ENCODE results near the gene NCKAP5. TPM values are rescaled to one million over a fixed set of nuclear protein-coding genes. Genes with fewer than 3 reads are reported as not detected.
A peak's percentile ranks its signal among the peaks of the same experiment; 100 is the strongest.

NCKAP5 gene
- total RNA-seq, 1 experiment from 2014 or later: not detected

- Mint-ChIP-seq H3K27me3 (ENCODE audit: insufficient read depth, unreplicated experiment) (peaks cover 10% of the 10 kb centered on the region), H3K4me3 (ENCODE audit: unreplicated experiment) (no peak overlapping the region), H3K27ac (ENCODE audit: low read depth, unreplicated experiment) (no peak overlapping the region), H3K9me3 (ENCODE audit: unreplicated experiment) (no peaks in the 10 kb centered on the region), H3K4me1 (ENCODE audit: insufficient read depth, unreplicated experiment) (no peaks in the 10 kb centered on the region), H3K36me3 (ENCODE audit: insufficient read depth, unreplicated experiment) (no peaks in the 10 kb centered on the region)
- ChIA-PET CTCF (interaction anchor here (0.9 kb wide), 1 partner anchor 669 kb away, joined by 3 read pairs; no protein-coding TSS in a partner anchor), POLR2A (no interaction called here)
- no peak for DNase-seq (ENCODE audit: unreplicated experiment)
- TF ChIP-seq, protein P1, sequence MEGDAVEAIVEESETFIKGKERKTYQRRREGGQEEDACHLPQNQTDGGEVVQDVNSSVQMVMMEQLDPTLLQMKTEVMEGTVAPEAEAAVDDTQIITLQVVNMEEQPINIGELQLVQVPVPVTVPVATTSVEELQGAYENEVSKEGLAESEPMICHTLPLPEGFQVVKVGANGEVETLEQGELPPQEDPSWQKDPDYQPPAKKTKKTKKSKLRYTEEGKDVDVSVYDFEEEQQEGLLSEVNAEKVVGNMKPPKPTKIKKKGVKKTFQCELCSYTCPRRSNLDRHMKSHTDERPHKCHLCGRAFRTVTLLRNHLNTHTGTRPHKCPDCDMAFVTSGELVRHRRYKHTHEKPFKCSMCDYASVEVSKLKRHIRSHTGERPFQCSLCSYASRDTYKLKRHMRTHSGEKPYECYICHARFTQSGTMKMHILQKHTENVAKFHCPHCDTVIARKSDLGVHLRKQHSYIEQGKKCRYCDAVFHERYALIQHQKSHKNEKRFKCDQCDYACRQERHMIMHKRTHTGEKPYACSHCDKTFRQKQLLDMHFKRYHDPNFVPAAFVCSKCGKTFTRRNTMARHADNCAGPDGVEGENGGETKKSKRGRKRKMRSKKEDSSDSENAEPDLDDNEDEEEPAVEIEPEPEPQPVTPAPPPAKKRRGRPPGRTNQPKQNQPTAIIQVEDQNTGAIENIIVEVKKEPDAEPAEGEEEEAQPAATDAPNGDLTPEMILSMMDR (IDR thresholded peaks at IDR 0.05; ENCODE audit: unreplicated experiment): no peak
- intact Hi-C loops (cut with micrococcal nuclease): loop anchor here (10.0 kb wide), 1 partner anchor 609 kb away; no protein-coding TSS in a partner anchor
- BruUV-seq (replicated peaks): no TSS peak
Observed at GRCh38 chr2:133175926-133176325, 392.3 kb downstream of the NCKAP5 start.

- no TSS peak for BruUV-seq (replicated peaks)
- ChIA-PET POLR2A (no interaction called here), CTCF (interaction anchor here (0.6 to 2.8 kb wide), 8 partner anchors 12 to 905 kb away, joined by 3 to 18 read pairs (median 6); no protein-coding TSS in a partner anchor)
- Mint-ChIP-seq H3K9me3 (ENCODE audit: unreplicated experiment) (no peaks in the 10 kb centered on the region), H3K27ac (ENCODE audit: low read depth, unreplicated experiment) (no peak overlapping the region), H3K36me3 (ENCODE audit: insufficient read depth, unreplicated experiment) (no peaks in the 10 kb centered on the region), H3K4me3 (ENCODE audit: unreplicated experiment) (no peak overlapping the region), H3K4me1 (ENCODE audit: insufficient read depth, unreplicated experiment) (no peaks in the 10 kb centered on the region), H3K27me3 (ENCODE audit: insufficient read depth, unreplicated experiment) (peaks cover 10% of the 10 kb centered on the region)
- intact Hi-C loops (cut with micrococcal nuclease): loop anchor here (5.0 to 10.0 kb wide), 4 partner anchors 496 to 736 kb away; no protein-coding TSS in a partner anchor
- TF ChIP-seq, protein P1 (IDR thresholded peaks at IDR 0.05; ENCODE audit: unreplicated experiment): no peak
- no peak for DNase-seq (ENCODE audit: unreplicated experiment)
Observed at GRCh38 chr2:133173224-133173623, 395.0 kb downstream of the NCKAP5 start.

DNA sequence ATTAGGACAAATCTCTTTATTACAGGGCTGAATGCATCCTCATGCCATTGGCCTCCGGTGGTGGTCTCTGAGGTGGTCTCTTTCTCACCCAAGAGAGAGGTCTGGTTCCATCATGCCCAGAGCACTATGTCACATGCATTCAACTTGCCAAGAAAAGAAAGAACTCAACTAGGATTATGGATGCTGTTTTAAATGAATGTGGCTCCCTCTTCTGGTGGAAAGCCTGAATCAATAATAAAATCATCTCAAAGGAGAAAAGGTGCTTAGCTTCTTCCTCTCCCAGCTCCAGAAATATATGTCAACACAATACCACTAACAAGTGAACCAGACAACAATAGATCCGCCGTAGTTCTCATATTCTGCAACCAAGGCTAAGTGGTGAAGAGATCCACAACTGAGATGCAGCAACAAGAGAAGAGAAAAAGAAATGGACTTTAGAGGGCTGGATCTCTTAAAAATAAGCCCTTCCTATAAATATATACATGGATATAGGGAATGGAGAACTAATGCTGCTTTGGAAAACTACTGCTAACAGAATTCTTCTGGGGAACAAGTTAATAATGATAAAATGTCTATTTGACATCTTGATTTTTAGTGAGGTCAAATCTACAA, 396.8 kb downstream of the NCKAP5 start:
- no peaks in the 10 kb centered on the region for H3K4me1 Mint-ChIP-seq (ENCODE audit: insufficient read depth, unreplicated experiment)
- no peak overlapping the region for H3K27ac Mint-ChIP-seq (ENCODE audit: low read depth, unreplicated experiment)
- peak; percentile 62 for DNase-seq (ENCODE audit: unreplicated experiment)
- ChIA-PET CTCF (interaction anchor here (0.6 to 2.3 kb wide), 14 partner anchors 11 to 1053 kb away, joined by 3 to 19 read pairs (median 4); no protein-coding TSS in a partner anchor), POLR2A (no interaction called here)
- peaks cover 10% of the 10 kb centered on the region for H3K27me3 Mint-ChIP-seq (ENCODE audit: insufficient read depth, unreplicated experiment)
- BruUV-seq (replicated peaks): no TSS peak
- no peaks in the 10 kb centered on the region for H3K9me3 Mint-ChIP-seq (ENCODE audit: unreplicated experiment)
- no peaks in the 10 kb centered on the region for H3K36me3 Mint-ChIP-seq (ENCODE audit: insufficient read depth, unreplicated experiment)
- TF ChIP-seq, protein P1 (IDR thresholded peaks at IDR 0.05; ENCODE audit: unreplicated experiment): peak; percentile 57
- intact Hi-C loops (cut with micrococcal nuclease): loop anchor here (1.0 to 10.0 kb wide), 7 partner anchors 494 to 903 kb away; no protein-coding TSS in a partner anchor
- no peak overlapping the region for H3K4me3 Mint-ChIP-seq (ENCODE audit: unreplicated experiment)

DNA sequence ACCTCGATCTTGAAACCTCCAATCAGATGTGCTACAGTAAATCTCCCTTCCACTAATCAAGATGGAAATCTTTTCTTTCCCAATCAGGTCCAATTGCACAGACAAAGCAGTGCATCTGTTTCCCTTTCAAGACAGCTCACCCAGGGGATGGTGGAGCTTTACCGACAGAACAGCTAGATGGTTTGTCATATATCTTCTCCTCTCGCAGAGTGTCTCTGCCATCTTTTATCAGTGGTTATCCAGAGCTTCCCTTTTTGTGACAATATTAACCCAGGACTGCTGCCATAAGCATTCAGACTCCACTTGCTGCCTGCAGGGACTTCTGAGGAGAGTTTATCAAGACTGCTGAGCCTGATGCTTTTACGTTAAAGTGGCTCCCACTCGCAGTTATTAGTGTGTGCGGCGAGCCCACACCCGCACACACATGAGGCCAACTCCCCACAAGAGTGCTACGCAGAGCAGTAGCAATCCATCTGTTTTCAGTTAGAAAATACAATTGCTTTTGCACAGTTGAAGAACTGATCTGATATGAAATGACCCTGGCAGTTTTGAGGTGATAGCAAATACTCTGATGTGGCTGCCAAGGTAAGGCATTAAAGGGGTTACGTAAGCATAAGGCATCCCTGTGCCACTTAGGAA, 398.9 kb downstream of the NCKAP5 start:
- CTCF ChIA-PET: interaction anchor here (0.6 to 3.2 kb wide), 8 partner anchors 25 to 901 kb away, joined by 3 to 26 read pairs (median 5); no protein-coding TSS in a partner anchor

More for the DNA sequence above, 398.9 kb downstream of the NCKAP5 start:
- H3K4me3 Mint-ChIP-seq (ENCODE audit: unreplicated experiment): no peak overlapping the region
- POLR2A ChIA-PET: no interaction called here
- intact Hi-C loops (cut with micrococcal nuclease): no loop called here
- DNase-seq (ENCODE audit: unreplicated experiment): no peak
- no peaks in the 10 kb centered on the region for H3K4me1 Mint-ChIP-seq (ENCODE audit: insufficient read depth, unreplicated experiment)
- H3K27me3 Mint-ChIP-seq (ENCODE audit: insufficient read depth, unreplicated experiment): peaks cover 2% of the 10 kb centered on the region
- no peaks in the 10 kb centered on the region for H3K36me3 Mint-ChIP-seq (ENCODE audit: insufficient read depth, unreplicated experiment)
- H3K9me3 Mint-ChIP-seq (ENCODE audit: unreplicated experiment): no peaks in the 10 kb centered on the region
- no peak overlapping the region for H3K27ac Mint-ChIP-seq (ENCODE audit: low read depth, unreplicated experiment)
- BruUV-seq (replicated peaks): no TSS peak
- TF ChIP-seq, protein P1 (IDR thresholded peaks at IDR 0.05; ENCODE audit: unreplicated experiment): no peak

Data from MCF 10A (cell line).